Measurements from ENCODE around the gene ANKS3.

The ANKS3 gene, protein sequence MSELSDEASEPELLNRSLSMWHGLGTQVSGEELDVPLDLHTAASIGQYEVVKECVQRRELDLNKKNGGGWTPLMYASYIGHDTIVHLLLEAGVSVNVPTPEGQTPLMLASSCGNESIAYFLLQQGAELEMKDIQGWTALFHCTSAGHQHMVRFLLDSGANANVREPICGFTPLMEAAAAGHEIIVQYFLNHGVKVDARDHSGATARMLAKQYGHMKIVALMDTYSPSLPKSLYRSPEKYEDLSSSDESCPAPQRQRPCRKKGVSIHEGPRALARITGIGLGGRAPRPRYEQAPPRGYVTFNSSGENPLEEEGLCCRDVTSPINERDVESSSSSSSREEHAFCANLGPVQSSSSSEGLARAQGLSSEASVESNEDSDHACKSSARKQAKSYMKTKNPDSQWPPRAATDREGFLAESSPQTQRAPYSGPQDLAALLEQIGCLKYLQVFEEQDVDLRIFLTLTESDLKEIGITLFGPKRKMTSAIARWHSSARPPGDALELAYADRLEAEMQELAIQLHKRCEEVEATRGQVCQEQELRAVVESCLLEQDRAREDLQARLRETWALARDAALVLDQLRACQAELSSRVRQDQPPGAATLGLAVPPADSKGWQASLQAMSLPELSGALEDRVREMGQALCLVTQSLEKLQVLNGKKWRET

DNA sequence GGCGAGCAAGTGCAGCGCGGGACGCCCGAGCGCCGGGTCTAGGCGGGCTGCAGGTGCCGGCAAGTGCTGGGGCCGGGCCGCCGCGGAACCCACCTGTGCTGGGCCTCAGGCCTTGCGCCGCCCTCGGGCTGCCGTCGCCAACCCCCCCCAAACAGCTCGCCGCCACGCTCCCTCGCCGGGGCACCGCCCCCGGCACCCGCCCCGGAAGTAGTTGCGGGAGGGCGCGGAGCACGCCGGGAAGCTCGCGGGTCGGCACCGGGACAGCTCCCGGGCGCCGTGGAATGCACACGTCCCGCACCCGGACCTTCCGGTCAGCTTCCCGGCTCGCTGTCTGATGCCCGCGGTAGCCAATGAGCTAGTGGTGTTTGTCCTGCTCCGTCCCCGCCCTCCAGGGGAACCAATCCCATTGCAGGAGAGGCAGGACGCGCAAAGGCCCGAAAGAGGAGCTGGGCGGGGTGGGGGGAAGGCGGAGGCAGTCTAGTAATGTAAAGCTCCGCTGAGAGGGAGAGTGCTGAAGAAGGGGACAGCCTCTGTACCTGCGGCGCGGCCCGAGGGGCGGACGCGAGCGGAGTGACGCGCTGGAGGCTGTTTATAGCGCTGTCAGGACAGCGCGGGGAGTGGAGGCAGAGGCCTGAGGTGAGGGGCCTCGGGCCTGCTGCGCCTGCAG, at the start of gene ANKS3, which contains the start of gene DNAAF8:
Gene ANKS3, minus strand, starts transcription at position 209 of the 667 bp plus-strand sequence. CDS start 4,122 bp downstream, outside the sequence.
Gene DNAAF8, plus strand, starts transcription at position 475 of the 667 bp plus-strand sequence. CDS start 1,978 bp downstream, outside the sequence.
- DNase-seq = peak; percentile 84 to 93

DNA sequence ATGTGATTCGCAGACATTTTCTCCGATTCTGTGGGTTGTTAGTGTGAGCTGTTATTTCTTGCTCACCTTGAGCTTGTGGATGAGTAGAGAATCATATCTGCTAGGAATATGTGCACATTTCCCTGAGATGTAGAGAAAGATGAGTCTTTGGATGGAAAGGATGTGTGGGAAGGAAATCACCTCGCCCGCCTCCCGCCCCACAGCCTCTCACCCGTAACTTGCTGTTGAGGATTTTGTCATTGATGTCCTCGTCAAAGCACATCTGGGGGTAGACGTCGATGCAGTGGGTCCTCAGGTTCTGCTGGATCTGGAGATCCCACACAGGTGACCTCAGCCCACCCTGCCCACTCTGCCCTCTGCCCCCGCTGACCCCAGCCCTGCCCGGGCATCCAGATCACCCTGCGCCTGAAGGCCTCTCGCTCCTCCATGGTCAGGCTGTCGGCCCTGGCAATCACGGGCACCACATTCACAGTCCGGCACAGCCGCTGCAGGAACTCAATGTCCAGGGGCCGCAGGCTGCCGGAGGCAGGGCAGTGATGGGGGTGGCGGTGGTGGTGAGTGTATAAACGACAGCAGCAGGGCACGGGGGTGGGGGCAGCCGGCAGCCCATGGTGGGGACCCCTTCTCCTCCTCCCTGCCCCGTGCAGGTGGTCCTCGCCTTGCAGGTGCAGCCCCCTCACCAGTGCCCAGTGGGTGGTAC, 49.3 kb upstream of the ANKS3 start:
- DNase-seq = no peak

DNA sequence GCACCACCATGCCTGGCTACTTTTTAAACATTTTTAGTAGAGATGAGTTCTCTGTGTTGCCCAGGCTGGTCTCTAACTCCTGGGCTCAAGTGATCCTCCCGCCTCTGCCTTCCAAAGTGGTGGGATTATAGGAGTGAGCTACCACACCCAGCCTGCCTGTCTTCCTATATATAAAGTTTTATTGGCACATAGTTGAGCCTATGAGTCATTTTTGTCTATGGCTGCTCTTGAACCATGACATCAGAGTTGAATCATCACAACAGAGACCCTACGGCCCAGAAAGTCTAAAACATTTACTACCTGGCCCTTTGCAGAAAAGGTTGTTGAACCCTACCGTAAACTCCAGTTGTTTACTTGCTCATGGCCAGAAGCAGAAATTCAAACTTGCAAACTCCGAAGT, 46.2 kb upstream of the ANKS3 start:
- DNase-seq = no peak

DNA sequence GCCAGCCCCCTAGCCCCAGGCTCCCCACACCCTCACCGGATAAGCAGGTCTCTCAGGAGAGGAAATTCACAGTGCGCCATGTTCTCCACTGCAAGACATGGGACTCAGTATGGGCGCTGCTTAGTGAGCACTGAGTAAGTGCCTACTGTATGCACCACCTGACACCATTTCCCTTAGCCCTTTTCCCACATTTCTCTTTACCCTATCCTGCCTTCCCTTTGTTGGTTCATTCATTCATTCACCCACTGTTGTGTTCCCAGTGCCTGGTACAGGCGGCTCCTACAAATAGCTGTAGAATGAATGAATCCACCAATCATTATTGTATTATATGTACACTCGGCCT, 44.0 kb upstream of the ANKS3 start:
- DNase-seq = no peak

DNA sequence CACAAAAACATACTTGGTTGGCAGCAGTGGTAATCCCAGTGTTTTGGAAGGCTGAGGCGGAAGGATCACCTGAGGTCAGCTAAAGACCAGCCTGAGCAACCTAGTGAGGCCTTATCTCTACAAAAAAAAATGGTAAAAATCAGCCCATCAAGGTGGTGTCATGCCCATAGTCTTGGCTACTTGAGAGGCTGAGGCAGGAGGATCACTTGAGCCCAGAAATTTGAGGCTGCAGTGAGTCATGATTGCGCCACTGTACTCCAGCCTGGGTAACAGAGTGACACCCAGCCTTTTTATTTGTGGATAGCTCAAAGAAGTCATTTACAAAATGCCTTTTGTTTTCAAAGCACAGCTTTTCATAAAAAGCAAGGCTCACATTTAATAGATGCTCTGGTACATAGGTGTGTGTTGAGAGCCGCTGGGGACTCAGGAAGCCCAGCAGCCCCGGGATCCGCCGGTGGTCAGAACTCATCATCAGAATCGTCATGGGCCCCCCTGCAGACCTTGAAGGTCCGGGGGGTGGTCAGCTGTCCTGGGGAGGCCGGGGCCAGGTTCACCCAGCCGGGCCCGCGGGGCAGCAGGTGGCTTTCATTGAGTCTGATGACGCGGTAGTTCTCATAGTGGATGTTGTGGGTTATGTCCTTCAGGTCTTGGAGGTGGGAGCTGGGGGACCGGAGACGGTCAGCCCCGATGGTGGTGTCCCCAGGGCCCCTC, 43.4 kb upstream of the ANKS3 start:
- no peak for DNase-seq

DNA sequence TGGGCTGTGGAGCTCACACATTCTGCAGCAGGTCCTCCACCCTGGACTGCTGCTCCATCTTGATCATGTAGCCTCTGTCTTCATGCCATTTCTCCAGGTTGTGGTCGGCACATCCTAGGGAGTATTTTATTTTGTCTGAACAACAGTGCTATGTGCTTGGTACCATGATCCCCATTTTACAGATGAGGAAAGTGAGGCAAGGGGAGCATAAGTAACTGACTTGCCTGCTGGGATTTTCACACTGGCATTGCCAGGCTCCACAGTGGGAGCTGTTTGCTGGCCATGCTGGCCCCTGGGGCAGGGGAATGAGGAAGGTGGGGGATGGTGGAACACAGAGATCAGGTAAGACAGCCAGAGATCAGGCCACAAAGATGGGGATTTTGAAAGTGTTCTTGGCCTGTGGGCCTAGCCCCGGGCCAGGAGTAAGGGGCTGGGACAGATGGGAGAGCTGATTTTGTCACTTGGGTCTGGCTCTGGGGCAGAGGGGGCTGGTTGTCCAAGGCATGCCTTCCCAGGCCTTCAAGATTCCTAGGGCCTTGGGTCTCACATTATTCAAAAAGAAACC, 42.2 kb upstream of the ANKS3 start:
- no peak for DNase-seq

DNA sequence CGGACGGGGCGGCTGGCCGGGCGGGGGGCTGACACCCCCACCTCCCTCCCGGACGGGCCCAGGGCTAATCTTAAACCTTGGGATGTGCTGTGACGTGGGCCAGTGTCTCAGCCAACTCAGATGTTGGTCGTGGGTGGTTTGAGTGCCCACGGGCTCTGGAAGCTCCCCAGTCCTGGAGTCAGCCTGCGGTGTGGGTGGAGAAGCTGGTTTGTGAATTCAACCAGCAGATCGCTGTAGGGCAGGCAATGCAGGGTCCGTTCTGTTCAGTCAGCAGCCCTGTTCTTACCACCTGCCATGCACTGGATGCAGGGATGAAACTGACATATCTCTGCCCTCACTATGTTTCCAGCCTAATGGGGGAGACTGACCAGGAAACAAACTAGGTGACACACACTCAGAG, 40.9 kb upstream of the ANKS3 start:
- DNase-seq = no peak

DNA sequence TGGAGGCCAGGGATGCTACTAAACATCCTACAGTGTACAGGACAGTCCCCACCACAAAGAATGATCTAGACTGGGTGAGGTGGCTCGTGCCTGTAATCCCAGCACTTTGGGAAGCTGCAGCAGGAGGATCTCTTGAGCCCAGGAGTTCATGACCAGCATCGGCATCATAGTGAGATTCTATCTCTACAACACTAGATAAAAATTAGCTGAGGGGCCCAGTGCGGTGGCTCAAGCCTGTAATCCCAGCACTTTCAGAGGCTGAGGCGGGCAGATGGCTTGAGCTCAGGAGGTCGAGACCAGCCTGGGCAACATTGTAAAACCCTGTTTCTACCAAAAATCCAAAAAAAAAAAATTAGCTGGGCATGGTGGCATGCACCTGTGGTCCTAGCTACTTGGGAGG, 38.3 kb upstream of the ANKS3 start:
- DNase-seq = no peak

DNA sequence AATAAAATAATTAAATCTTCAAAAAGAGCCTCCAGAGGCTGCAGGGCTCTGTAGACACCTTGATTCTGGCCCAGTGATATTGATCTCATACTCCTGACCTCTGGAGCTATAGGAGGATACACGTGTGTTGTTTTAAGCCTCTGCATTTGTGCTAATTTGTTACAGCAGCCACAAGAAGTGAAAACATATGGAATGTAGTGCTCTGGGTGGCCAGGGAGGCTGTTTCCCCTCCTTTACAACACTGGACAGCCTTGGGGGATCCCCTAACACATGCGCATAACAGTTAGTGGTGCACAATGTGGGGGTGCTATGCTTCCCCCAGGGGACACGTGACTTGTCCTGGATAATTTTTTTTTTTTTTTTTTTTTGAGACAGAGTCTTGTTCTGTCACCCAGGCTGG, 37.6 kb upstream of the ANKS3 start:
- no peak for DNase-seq

DNA sequence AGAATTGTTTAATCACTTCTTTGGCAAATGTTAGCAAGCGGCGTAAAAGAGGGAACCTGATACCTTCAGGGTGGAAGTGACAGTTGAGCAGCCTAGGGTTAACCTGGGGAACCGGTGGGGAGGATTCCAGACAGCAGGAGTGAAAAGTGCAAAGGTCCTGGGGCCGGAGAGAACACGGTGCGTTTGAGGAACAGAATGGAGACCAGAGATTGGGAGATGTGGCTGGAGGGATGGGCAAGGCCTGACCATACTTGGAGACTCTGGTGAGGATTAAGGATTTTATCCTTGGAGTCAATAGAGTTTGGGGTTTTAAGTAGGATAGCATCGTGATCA, 35.2 kb upstream of the ANKS3 start:
- DNase-seq = peak in 1 of 2 experiments; percentile 15

DNA sequence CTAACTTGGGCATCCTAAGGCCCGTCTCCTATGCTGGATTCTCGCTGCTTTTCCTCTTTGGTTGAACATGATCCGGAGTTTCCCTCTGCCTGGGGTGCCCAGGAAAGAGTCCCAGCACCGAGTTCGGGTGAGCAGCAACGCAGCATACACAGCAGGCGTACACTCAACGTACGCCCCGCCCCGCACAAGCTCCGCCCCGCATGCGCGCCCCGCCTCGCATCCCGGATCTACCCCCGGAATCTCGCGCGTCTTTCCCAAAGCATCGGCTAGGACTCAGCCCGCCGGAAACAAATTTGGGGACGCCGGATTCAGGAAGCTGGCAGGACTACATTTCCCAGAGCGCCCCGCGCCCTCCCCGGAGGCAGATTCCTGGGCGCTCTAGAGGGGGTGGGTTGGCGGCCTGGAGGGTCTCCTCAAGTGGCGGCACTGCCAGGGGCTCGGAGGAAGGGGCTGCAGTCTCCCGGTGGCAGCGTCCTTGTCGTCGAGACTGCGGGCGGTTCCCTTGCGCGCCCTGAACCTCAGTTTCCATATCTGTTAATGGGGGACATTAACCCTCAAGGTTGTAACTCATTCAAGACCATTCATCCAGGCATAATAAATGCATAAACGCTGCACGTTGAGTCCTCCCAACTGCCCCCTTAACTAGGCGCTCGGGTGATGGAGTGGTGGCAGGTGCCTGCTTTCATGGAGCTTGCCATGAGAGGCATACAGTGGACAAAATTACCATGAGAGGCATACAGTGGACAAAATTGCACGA, 34.7 kb upstream of the ANKS3 start:
- peak; percentile 78 to 94 for DNase-seq

DNA sequence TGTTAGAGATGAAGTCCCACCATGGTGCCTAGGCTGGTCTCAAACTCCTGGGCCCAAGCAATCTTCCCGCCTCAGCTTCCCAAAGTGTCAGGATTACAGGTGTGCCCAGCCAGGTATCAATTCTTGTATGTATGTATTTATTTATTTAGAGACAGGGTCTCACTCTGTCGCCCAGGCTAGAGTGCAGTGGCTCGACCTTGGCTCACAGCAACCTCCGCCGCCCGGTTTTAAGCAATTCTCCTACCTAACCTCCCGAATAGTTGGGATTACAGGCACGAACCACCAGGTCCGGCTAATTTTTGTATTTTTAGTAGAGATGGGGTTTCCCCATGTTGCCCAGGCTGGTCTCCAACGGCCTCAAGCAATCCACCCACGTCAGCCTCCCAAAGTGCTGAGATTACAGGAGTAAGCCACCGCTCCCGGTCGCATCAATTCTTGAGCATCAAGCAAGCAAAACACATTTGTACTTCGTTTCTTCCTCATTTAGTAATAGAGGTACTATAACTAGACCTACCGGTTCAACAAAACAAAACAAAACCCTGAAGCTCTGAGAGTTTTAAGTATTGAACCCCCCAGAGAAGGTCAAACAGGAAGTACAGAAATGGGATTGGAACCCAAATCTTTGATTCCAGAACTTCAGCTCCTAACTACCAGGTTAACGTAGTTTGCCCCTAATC, 33.9 kb upstream of the ANKS3 start:
- no peak for DNase-seq

DNA sequence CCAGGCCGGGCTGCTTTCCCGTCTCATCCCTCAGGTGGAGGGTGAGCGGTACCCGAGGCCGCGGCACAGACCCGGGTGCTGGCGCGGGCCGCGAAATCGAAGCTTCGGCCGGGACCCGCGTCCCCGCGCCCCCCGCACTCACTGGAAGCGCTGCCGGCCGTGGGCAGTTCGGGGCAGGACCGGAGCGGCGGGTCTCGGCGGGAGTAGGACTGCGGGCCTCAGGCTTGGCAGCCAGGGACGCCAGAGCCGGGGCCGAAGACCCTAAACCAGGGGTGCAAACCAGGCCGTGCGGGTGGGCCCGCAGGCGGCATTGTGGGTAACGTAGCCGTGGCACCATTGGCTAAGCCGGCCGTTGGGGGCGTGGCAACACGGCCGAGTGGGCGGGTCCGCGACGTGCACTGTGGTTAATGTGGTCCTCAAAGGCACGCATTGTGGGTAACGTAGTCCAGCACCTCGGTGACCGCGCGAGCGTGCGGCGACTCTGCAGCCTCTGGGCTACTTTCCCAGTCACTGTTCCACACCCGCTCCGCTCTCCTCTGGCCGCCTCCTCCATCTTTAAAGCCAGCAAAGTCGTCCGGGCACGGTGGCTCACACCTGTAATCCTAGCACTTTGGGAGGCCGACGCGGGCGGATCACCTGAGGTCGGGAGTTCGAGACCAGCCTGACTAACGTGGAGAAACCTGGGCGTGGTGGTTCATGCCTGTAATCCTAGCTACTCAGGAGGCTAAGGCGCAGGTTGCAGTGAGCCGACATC, 33.0 kb upstream of the ANKS3 start, which contains the start of gene ZNF500:
Gene ZNF500, minus strand, starts transcription at position 288 of the 754 bp plus-strand sequence. CDS start 1,184 bp downstream, outside the sequence.
- DNase-seq = peak; percentile 70 to 93

DNA sequence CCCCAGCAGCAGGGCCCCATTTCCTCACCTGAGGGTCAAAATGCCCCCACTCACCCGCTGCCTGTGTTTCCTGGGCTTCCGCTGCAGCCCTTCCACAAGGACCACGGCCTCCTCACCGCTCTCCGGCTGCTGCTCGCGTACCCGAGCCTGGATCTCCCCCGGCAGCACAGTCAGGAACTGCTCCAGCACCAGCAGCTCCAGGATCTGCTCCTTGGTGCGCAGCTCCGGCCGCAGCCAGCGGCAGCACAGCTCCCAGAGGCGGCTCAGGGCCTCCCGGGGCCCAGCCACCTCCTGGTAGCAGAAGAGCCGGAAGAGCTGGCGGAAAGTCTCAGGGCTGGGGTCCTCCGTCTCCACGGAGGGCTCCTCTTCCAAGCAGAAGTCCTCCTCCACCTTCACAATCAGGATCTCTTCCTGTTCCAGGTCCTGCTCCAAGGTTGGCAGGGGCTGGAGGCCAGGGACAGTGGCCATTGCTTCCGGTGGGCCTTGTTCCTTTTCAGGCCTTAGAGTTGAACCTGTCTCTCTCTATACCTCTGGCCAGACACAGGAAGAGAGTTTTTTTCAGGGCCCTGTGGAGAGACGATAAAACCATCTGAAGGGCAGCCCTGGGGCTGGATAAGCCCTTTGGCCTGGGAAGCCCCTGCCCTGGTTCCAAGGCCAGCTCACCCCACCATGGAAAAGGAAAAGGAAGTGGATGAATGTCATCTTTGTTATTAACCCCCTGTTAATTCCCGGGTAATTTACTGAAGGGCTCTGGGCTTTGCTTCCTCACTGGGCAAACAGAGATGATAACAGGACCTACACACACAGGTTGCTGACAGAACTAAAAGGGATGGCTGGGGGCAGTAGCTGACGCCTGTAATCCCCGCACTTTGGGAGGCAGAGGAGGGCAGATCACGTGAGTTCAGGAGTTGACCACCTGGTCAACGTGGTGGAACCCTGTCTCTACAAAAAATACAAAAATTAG, 31.7 kb upstream of the ANKS3 start:
- DNase-seq = no peak

DNA sequence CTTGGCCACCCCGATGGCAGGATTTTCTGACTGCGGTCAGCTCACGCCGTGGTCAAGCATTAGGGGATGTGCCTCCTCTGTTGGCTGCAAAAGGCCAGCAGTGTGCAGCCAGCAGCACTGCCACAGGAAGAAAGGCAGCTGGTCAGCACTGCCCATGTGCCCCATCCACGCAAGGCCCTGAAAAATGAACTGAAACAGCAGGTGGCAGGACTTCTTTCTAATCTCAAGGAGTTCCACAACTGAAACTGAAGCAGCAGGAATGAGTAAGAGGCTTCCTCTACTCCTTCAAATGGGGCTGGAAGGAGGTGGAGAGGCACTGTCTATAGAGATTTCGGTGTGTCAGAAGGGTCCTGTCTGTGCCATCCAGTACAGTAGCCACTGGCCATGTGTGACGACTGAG, 29.7 kb upstream of the ANKS3 start:
- no peak for DNase-seq

DNA sequence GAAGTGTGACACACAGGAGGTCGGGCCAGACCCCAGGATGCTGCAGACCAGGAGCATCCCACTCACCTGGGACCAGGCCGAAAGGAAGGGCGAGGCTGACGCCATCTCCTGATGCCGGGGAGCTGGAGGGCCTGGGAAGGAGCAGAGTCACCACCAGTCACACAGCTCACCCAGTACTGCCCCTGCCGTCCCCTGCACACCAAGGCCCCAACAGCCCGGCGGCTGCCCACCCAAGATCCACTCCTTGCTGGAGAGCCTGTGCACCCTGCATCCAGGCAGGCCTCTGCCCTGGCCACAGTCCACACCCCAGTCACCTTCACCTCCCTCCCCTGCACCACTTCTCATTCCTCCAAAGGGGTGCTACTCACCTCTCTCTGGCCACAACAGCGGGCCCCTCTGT, 28.1 kb upstream of the ANKS3 start:
- DNase-seq = no peak

DNA sequence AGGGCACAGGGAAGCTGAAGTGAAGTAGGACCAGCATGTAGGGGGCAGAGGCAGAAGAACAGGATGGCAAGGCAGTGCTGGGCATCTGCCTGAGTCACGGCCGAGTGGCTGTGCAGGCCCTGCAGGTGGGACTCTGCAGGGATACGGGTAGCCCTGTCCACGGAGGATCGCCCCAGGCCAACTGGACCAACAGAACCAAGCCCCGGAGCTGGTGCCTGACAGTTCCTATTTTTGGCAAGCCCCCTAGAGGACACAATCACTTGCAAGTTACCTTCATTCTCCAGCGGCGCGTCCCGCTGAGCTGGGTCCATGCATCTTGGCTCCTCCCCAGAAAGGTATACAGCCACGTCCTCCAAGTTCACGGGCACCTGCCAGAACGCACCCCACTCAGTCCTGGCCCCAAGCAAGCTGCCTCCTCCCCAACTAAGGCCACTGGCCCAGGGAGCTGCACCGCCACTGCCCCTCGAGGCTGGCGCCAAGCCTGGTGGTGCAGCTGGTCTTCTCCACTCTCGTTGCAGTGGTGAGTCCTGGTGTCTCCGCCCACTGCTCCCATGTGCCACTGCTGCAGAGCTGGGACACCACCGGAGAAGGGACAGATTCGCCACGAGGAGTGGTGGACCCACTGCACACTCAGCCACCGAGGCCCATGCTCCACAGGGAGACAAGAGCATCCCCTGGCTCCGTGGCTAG, 26.3 kb upstream of the ANKS3 start:
- DNase-seq = no peak

DNA sequence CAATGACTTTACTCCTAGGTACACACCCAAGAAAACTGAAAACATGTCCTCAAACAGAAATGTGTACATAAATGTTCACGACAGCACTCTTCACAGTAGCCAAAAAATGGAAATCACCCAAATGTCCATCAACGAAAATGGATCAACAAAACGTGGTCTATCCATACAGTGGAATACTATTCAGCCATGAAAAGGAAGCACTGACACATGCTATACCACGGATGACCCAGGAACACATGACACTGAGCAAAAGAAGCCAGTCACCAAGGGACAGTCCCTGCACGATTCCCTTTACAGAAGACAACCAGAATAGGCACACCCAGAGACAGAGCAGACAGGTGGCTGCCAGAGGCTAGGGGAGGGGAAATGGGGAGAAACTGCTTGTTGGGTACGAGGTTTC, 21.6 kb upstream of the ANKS3 start:
- no peak for DNase-seq
